Measurements from ENCODE around the gene DPYSL4. TPM values are rescaled to one million over a fixed set of nuclear protein-coding genes. Genes with fewer than 3 reads are reported as not detected.

The DPYSL4 gene
- total RNA-seq, 1 donor from 2014 or later = 31.7 TPM

GRCh38 chr10:132172091-132173066 lies 14.4 kb upstream of the DPYSL4 start:
- intact Hi-C loops (cut with DNase I) = no loop called here
- no peak for DNase-seq
- no peak for ATAC-seq (ENCODE audit: poor library complexity)

GRCh38 chr10:132173185-132173584 lies 13.6 kb upstream of the DPYSL4 start:
- ATAC-seq (ENCODE audit: poor library complexity) (no peak), DNase-seq (no peak)
- intact Hi-C loops (cut with DNase I) = no loop called here

- intact Hi-C loops (cut with DNase I) = no loop called here
- DNase-seq (no peak), ATAC-seq (ENCODE audit: poor library complexity) (no peak)
Measured at GRCh38 chr10:132174237-132174636, 12.5 kb upstream of the DPYSL4 start.

GRCh38 chr10:132175408-132175807 lies 11.3 kb upstream of the DPYSL4 start:
- intact Hi-C loops (cut with DNase I) = no loop called here
- no peak for ATAC-seq (ENCODE audit: poor library complexity)
- peak; percentile 17 for DNase-seq

GRCh38 chr10:132175907-132176581 lies 10.7 kb upstream of the DPYSL4 start:
- intact Hi-C loops (cut with DNase I) = no loop called here
- peak; percentile 42 for DNase-seq

GRCh38 chr10:132176623-132177500 lies 9.9 kb upstream of the DPYSL4 start:
- intact Hi-C loops (cut with DNase I) = no loop called here
- peak; percentile 13 for DNase-seq
- ATAC-seq (ENCODE audit: poor library complexity) = no peak

More at GRCh38 chr10:132175907-132176581, 10.7 kb upstream of the DPYSL4 start:
- ATAC-seq (ENCODE audit: poor library complexity) = peak; percentile 15

- DNase-seq (no peak), ATAC-seq (ENCODE audit: poor library complexity) (no peak)
- intact Hi-C loops (cut with DNase I) = no loop called here
Measured at GRCh38 chr10:132178046-132178445, 8.7 kb upstream of the DPYSL4 start.

- DNase-seq = peak; percentile 40
- intact Hi-C loops (cut with DNase I) = no loop called here
- ATAC-seq (ENCODE audit: poor library complexity) = peak; percentile 69
Measured at GRCh38 chr10:132178672-132179545, 7.8 kb upstream of the DPYSL4 start.

- ATAC-seq (ENCODE audit: poor library complexity) = no peak
- DNase-seq = peak; percentile 18
- intact Hi-C loops (cut with DNase I) = no loop called here
Measured at GRCh38 chr10:132179551-132180392, 7.0 kb upstream of the DPYSL4 start.

- DNase-seq (no peak), ATAC-seq (ENCODE audit: poor library complexity) (no peak)
- intact Hi-C loops (cut with DNase I) = no loop called here
Measured at GRCh38 chr10:132180736-132181135, 6.0 kb upstream of the DPYSL4 start.

GRCh38 chr10:132181691-132182425 lies 4.9 kb upstream of the DPYSL4 start:
- ATAC-seq (ENCODE audit: poor library complexity) (no peak), DNase-seq (peak; percentile 30)
- intact Hi-C loops (cut with DNase I) = no loop called here

GRCh38 chr10:132182591-132182990 lies 4.2 kb upstream of the DPYSL4 start:
- intact Hi-C loops (cut with DNase I) = no loop called here
- DNase-seq (no peak), ATAC-seq (ENCODE audit: poor library complexity) (no peak)

- DNase-seq (peak; percentile 34), ATAC-seq (ENCODE audit: poor library complexity) (no peak)
- intact Hi-C loops (cut with DNase I) = no loop called here
Measured at GRCh38 chr10:132183046-132183445, 3.7 kb upstream of the DPYSL4 start.

- peak; percentile 30 for DNase-seq
- no peak for ATAC-seq (ENCODE audit: poor library complexity)
- intact Hi-C loops (cut with DNase I) = no loop called here
Measured at GRCh38 chr10:132184816-132185593, 1.7 kb upstream of the DPYSL4 start.

- ATAC-seq (ENCODE audit: poor library complexity) = peak; percentile 83
- DNase-seq = peak; percentile 58
- intact Hi-C loops (cut with DNase I) = no loop called here
Measured at GRCh38 chr10:132185601-132186487, 904 bp upstream of the DPYSL4 start.

Data from Right ventricle myocardium superior (tissue), 1 donor.